Adrenal gland (tissue), 5 donors: ENCODE measurements around the gene TMPRSS11F.

Source experiments
- POLR2A ChIP-seq, 2 donors: fragments of 450-650 bp; IDR thresholded peaks; one replicate each; pipeline ENCODE4 v1.6.1; 2017; ENCODE audit warnings: antibody characterized with exemption in 2 of 2, mild to moderate bottlenecking in 2 of 2, moderate library complexity in 1 of 2
- TF ChIP-seq, protein P1 (sequence below), 6 experiments: fragments of 450-650 bp in 4 of 6; fragments of 200-600 bp in 2 of 6; sonication (generic) in 1 of 6; IDR thresholded peaks; 1 replicate in 5 of 6; 2 replicates in 1 of 6; pipeline versions ENCODE4 v1.5.1 to v1.8.0; 2016 to 2021; ENCODE audit warnings: antibody characterized with exemption in 6 of 6, mild to moderate bottlenecking in 2 of 6, moderate library complexity in 1 of 6
- donor health status: DM: no; HTN: no; CAD: no.

- no peak for TF ChIP-seq POLR2A (IDR thresholded peaks at IDR 0.05)
- TF ChIP-seq, protein P1, sequence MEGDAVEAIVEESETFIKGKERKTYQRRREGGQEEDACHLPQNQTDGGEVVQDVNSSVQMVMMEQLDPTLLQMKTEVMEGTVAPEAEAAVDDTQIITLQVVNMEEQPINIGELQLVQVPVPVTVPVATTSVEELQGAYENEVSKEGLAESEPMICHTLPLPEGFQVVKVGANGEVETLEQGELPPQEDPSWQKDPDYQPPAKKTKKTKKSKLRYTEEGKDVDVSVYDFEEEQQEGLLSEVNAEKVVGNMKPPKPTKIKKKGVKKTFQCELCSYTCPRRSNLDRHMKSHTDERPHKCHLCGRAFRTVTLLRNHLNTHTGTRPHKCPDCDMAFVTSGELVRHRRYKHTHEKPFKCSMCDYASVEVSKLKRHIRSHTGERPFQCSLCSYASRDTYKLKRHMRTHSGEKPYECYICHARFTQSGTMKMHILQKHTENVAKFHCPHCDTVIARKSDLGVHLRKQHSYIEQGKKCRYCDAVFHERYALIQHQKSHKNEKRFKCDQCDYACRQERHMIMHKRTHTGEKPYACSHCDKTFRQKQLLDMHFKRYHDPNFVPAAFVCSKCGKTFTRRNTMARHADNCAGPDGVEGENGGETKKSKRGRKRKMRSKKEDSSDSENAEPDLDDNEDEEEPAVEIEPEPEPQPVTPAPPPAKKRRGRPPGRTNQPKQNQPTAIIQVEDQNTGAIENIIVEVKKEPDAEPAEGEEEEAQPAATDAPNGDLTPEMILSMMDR (IDR thresholded peaks at IDR 0.05): no peak
Measured at GRCh38 chr4:68070302-68070701, 59.4 kb downstream of the TMPRSS11F start.
